Tibial artery (tissue), 4 donors: ENCODE measurements around the gene RABGAP1L.

ENCODE experiments used
- DNase-seq, 2 donors: peaks; one replicate each; pipeline ENCODE4 v3.0.0-alpha.2; 2019
- H3K27ac ChIP-seq, 2 donors: fragments of 200-600 bp; sonication (generic) in 1 of 2; 1 replicate in 1 of 2; 2 replicates in 1 of 2; pipeline ENCODE4 v1.5.1; 2018 to 2019; ENCODE audit warnings: mild to moderate bottlenecking in 1 of 2
- H3K27me3 ChIP-seq, 2 donors: fragments of 200-600 bp; sonication (generic) in 1 of 2; one replicate each; pipeline versions ENCODE4 v1.5.1 to v1.6.0; 2016 to 2019
- H3K36me3 ChIP-seq, 3 donors: fragments of 200-600 bp; sonication (generic) in 2 of 3; one replicate each; pipeline ENCODE4 v1.5.1; 2016 to 2019; ENCODE audit warnings: mild to moderate bottlenecking in 2 of 3
- H3K4me1 ChIP-seq, 4 donors: fragments of 200-600 bp; sonication (generic) in 2 of 4; 1 replicate in 3 of 4; 2 replicates in 1 of 4; pipeline ENCODE4 v1.5.1; 2016 to 2019
- H3K4me3 ChIP-seq, 2 donors: fragments of 200-600 bp; sonication (generic) in 1 of 2; 1 replicate in 1 of 2; 2 replicates in 1 of 2; pipeline ENCODE4 v1.5.1; 2018 to 2019; ENCODE audit warnings: mild to moderate bottlenecking in 2 of 2
- H3K9me3 ChIP-seq, 3 donors: fragments of 200-600 bp; sonication (generic) in 1 of 3; one replicate each; pipeline ENCODE4 v1.5.1; 2016 to 2019
- CTCF ChIP-seq, 2 experiments: fragments of 200-600 bp in 1 of 2; fragments of 450-650 bp in 1 of 2; IDR thresholded peaks; one replicate each; pipeline ENCODE4 v1.5.1; 2017 to 2019; ENCODE audit warnings: antibody characterized with exemption in 2 of 2, mild to moderate bottlenecking in 1 of 2, moderate library complexity in 1 of 2
- intact Hi-C: fragments of 100-400 bp; cut with DNase I; formaldehyde crosslinking; loops from one replicate; pipeline ENCODE4 v1.15.0; 2023; ENCODE audit warnings: low total_unique reads

RABGAP1L gene

GRCh38 chr1:174858301-174858700 is 699.0 kb downstream of the RABGAP1L start:
- Histone ChIP-seq H3K27ac (no peak overlapping the region), H3K9me3 (no peaks in the 10 kb centered on the region), H3K4me3 (no peak overlapping the region), H3K4me1 (peaks cover 0 to 4% (median 0%) of the 10 kb centered on the region in 4 donors), H3K27me3 (no peaks in the 10 kb centered on the region), H3K36me3 (no peaks in the 10 kb centered on the region)
- DNase-seq, result no peak
- TF ChIP-seq CTCF (IDR thresholded peaks at IDR 0.05), result no peak
- intact Hi-C loops, result no loop called here

DNA sequence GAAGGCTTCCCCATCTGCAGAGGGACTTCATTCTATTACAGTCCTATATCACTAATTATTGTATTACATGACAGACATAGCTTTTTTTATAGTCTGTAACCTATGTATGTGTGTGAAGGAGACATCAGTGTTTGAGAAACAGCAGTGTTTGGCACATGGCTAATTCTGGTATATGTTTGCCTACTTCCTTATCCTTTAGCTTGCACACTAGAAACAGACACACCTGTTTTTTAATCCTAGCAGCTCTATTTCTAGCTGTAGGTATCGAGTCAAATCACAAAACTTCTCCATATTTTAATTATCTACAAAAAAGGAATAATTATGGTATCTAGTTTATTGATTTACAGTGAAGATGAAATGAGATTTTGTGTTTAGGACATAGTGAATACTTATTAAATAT is 711.0 kb downstream of the RABGAP1L start:
- no peak for TF ChIP-seq CTCF (IDR thresholded peaks at IDR 0.05)
- H3K9me3 ChIP-seq, result no peaks in the 10 kb centered on the region
- no peak overlapping the region for H3K27ac ChIP-seq
- DNase-seq, result no peak
- H3K27me3 ChIP-seq, result no peaks in the 10 kb centered on the region
- no peaks in the 10 kb centered on the region for H3K36me3 ChIP-seq
- peaks cover 0 to 2% (median 0%) of the 10 kb centered on the region in 4 donors for H3K4me1 ChIP-seq
- intact Hi-C loops, result no loop called here
- H3K4me3 ChIP-seq, result no peak overlapping the region

DNA sequence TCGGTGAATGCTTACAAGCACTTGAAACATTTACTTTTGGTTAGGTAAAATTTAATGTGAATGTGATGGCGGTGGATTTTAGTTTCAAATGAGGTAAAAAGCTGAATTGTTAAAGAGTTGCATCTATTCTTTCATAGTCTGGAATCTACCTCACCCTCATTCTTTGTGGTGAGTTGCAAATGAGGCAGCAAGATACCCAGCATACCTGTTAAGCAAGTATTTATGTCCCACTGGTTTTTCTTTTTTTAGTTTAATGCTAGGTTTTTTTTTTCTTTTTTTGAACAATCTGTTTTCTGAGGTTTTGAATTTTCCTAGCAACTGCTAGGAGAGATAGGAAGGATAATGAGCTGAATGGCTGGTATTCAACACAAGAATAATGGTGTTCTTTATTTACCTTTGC is 712.6 kb downstream of the RABGAP1L start:
- intact Hi-C loops, result no loop called here
- no peak overlapping the region for H3K4me3 ChIP-seq
- TF ChIP-seq CTCF (IDR thresholded peaks at IDR 0.05), result no peak
- no peaks in the 10 kb centered on the region for H3K9me3 ChIP-seq
- H3K4me1 ChIP-seq, result peaks cover 0 to 5% (median 0%) of the 10 kb centered on the region in 4 donors
- H3K27me3 ChIP-seq, result no peaks in the 10 kb centered on the region
- H3K27ac ChIP-seq, result no peak overlapping the region
- DNase-seq, result no peak
- no peaks in the 10 kb centered on the region for H3K36me3 ChIP-seq

- peaks cover 0 to 5% (median 0%) of the 10 kb centered on the region in 4 donors for H3K4me1 ChIP-seq
- H3K9me3 ChIP-seq, result no peaks in the 10 kb centered on the region
- H3K36me3 ChIP-seq, result no peaks in the 10 kb centered on the region
- no peak overlapping the region for H3K4me3 ChIP-seq
- intact Hi-C loops, result no loop called here
- H3K27ac ChIP-seq, result no peak overlapping the region
- no peaks in the 10 kb centered on the region for H3K27me3 ChIP-seq
- DNase-seq, result no peak
- no peak for TF ChIP-seq CTCF (IDR thresholded peaks at IDR 0.05)
Observed at GRCh38 chr1:174872615-174873058, 713.3 kb downstream of the RABGAP1L start.

DNA sequence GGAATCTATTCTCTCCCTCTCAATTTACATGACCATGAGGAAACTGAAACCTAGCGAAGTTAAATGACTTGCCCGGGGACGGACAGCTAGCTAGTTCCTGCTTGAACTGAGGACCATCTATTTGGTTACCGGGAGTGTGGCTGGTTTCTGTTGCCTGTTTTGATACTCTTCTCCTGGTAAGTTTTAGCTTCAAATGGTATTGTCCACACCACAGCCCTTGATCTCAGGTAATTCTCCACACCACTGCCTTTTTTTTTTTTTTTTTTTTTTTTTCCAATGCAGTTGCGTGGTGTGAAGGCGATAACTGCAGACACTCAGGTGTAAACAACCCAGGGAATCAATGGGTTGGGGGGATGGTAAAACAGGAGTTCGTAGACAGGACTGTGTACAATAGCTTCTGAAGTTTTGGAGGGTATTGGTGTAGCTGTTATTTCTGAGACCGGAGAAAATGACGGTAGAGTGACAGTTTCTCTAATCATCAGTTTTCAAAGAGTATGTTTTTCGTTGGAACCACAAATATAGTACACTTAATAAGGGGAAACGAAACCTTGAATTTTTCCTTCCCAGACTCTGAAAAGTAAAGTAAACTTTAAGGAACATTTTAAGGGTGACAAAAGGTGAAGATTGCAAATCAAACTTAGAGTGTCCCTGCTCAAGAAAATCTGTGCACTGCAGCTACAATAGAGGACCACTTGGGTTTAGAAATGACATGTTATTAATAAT is 715.2 kb downstream of the RABGAP1L start:
- Histone ChIP-seq H3K9me3 (no peaks in the 10 kb centered on the region), H3K27me3 (no peaks in the 10 kb centered on the region), H3K4me1 (peaks cover 0 to 5% (median 0%) of the 10 kb centered on the region in 4 donors), H3K27ac (no peak overlapping the region), H3K4me3 (no peak overlapping the region), H3K36me3 (no peaks in the 10 kb centered on the region)
- intact Hi-C loops, result no loop called here
- DNase-seq, result no peak
- no peak for TF ChIP-seq CTCF (IDR thresholded peaks at IDR 0.05)
